HUES64 (cell line): ENCODE results near the gene IL1RAPL1.
"Not testable (repeated sequence)": the region's sequence is repeated elsewhere in the genome, so short reads cannot be mapped to it uniquely, and the experiment has no call there.

ENCODE experiments used
- H3K27ac ChIP-seq: 2 replicates; pipeline ENCODE4 v1.7.0; 2013; ENCODE audit warnings: low read depth, low read length, inconsistent platforms
- H3K27me3 ChIP-seq: 2 replicates; pipeline ENCODE4 v1.6.1; 2013; ENCODE audit warnings: mild to moderate bottlenecking, low read length; ENCODE audit not compliant: insufficient read depth
- H3K36me3 ChIP-seq: 2 replicates; pipeline ENCODE4 v1.6.1; 2013; ENCODE audit warnings: mild to moderate bottlenecking, low read length; ENCODE audit not compliant: insufficient read depth
- H3K4me1 ChIP-seq: 2 replicates; pipeline ENCODE4 v1.6.1; 2013; ENCODE audit warnings: mild to moderate bottlenecking, low read length, moderate library complexity; ENCODE audit not compliant: insufficient read depth
- H3K4me3 ChIP-seq: 2 replicates; pipeline ENCODE4 v1.5.1; 2013; ENCODE audit warnings: mild to moderate bottlenecking, low read length, moderate library complexity
- H3K9ac ChIP-seq: 2 replicates; pipeline ENCODE4 v1.6.1; 2013; ENCODE audit warnings: mild to moderate bottlenecking, low read depth, low read length
- H3K9me3 ChIP-seq: 2 replicates; pipeline ENCODE4 v1.6.1; 2013; ENCODE audit warnings: low read depth, low read length; ENCODE audit not compliant: insufficient read depth
- WGBS: fragments of 150-250, 120-280 bp; methylation state at CpG from one replicate; pipeline ENCODE4 v1.1.7; 2013; ENCODE audit warnings: missing lambda C conversion rate; 5-methylcytosine and 5-hydroxymethylcytosine counted together

IL1RAPL1 gene

DNA sequence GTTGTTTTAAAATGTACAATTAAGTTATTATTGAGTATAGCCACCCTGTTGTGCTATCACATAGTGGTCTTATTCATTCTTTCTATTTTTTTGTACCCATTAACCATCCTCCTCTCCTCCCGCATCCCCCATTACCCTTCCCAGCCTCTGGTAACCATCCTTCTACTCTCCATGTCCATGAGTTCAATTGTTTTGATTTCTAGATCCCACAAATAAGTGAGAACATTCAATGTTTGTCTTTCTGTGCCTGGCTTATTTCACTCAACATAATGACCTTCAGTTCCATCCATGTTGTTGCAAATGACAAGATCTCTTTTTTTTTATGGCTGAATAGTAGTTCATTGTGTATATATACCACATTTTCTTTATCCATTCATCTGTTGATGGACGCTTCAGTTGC lies 179.3 kb downstream of the IL1RAPL1 start:
- H3K9ac ChIP-seq, H3K27me3 ChIP-seq, H3K9me3 ChIP-seq, H3K36me3 ChIP-seq, H3K4me3 ChIP-seq, H3K4me1 ChIP-seq, H3K27ac ChIP-seq: not testable (repeated sequence)
- 95% methylated on average over 1 of the region's 2 CpGs for WGBS

DNA sequence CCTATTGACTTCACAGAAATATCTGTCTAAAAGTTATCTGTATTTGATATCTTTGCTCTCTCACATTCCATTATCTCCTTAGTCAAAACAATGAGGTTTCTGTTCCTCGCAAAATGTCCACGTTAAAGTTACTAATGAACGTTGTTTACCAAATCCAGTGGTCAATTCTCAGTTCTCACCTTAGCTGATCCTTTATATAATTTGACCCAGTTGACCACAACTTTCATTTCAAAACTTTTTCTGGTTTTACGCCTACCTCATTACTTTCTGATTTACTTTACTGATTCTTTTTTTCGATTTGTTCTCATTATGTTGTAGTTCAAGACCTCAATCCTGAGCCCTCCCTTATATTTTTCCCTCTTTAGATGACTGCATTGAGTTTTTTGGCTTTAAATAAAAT lies 186.6 kb downstream of the IL1RAPL1 start:
- no peaks in the 10 kb centered on the region for H3K4me1 ChIP-seq
- no peaks in the 10 kb centered on the region for H3K36me3 ChIP-seq
- H3K27me3 ChIP-seq, result no peaks in the 10 kb centered on the region
- 96% methylated on average over 5 of the region's 5 CpGs for WGBS
- H3K27ac ChIP-seq, result no peak overlapping the region
- H3K4me3 ChIP-seq, result no peak overlapping the region
- H3K9me3 ChIP-seq, result no peaks in the 10 kb centered on the region
- H3K9ac ChIP-seq, result no peak overlapping the region

DNA sequence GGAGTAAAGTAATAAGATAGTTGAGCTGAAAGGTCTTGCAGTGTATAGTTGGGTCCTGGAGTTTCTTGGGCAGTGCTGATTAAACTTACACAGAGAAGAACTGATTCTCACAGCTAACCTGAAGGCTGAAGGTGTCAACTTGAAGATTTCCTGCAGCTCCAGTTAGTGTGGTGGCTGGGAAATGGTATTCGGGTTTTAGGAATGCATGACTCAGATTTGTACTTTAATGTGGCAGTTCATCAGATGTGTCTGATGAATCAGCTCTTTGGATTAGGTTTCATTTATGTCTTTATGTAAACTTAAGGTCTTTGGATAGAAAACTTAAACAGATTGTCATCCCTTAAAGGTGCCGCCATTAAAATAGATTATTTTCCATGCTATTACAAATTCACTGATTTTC lies 200.0 kb downstream of the IL1RAPL1 start:
- H3K36me3 ChIP-seq, result no peaks in the 10 kb centered on the region
- no peak overlapping the region for H3K4me3 ChIP-seq
- no peak overlapping the region for H3K9ac ChIP-seq
- 84% methylated on average over 1 of the region's 2 CpGs for WGBS
- no peak overlapping the region for H3K27ac ChIP-seq
- no peaks in the 10 kb centered on the region for H3K27me3 ChIP-seq
- no peaks in the 10 kb centered on the region for H3K4me1 ChIP-seq
- no peaks in the 10 kb centered on the region for H3K9me3 ChIP-seq

DNA sequence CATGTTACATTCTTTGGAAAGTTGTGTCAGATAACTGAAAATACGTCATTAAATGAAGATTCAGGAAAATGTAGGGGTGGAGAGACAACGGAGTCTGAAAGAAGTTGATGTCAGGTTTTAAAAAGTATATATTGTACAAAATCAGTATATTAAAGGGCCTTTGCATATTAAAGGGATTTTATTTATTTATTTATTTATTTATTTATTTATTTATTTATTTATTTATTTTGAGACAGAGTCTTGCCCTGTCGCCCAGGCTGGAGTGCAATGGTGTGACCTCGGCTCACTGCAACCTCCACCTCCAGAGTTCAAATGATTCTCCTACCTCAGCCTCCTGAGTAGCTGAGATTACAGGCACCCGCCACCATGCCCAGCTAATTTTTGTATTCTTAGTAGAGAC lies 213.4 kb downstream of the IL1RAPL1 start:
- not testable (repeated sequence) for H3K27me3 ChIP-seq, H3K9ac ChIP-seq, H3K27ac ChIP-seq, H3K4me1 ChIP-seq, H3K4me3 ChIP-seq, H3K36me3 ChIP-seq, H3K9me3 ChIP-seq
- over 99% methylated on average over 5 of the region's 5 CpGs for WGBS

DNA sequence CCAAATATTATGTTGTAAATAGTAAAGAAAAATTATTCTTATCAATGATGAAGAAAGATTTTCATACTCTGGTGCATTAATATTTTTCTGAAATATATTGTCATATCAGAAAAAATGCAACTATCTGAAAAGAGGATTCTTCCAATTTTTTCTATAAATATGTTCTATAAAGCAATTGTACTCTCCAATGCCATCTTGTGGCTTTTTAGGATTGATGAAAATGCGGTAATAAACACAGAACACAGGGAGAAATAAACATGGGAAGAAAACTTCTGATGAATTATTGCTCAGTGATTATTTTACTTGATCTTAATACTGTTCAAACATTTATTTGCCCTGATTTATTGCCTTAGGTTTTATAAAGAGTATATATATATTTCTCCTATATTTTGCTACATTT lies 215.4 kb downstream of the IL1RAPL1 start:
- no peak overlapping the region for H3K9ac ChIP-seq
- no peaks in the 10 kb centered on the region for H3K36me3 ChIP-seq
- H3K27me3 ChIP-seq, result no peaks in the 10 kb centered on the region
- H3K4me3 ChIP-seq, result no peak overlapping the region
- no peaks in the 10 kb centered on the region for H3K9me3 ChIP-seq
- WGBS, result no CpG with 5 or more reads among the region's 1 CpG
- H3K4me1 ChIP-seq, result no peaks in the 10 kb centered on the region
- no peak overlapping the region for H3K27ac ChIP-seq

DNA sequence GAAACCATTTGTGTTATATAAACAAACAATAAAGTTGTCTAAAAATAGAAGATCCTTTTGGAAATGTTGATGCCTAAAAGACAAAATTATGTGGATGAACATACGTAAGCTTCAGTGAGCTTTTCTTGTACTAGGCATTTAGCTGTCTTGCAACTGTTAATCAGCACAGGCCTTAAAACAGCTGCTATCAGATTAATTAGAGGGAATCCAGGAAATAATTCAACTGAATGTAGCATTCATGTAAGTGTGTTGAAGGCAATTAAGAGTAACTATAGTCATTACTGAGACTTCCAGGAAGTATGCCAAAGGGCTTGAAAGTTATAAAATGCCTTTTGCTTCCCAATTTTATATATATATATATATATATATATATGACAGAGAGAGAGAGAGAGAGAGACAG lies 248.7 kb downstream of the IL1RAPL1 start:
- Histone ChIP-seq H3K4me3 (no peak overlapping the region), H3K27ac (no peak overlapping the region), H3K9me3 (no peaks in the 10 kb centered on the region), H3K27me3 (no peaks in the 10 kb centered on the region), H3K4me1 (no peaks in the 10 kb centered on the region), H3K9ac (no peak overlapping the region), H3K36me3 (no peaks in the 10 kb centered on the region)
- WGBS, result 88% methylated on average over 1 of the region's 1 CpG

DNA sequence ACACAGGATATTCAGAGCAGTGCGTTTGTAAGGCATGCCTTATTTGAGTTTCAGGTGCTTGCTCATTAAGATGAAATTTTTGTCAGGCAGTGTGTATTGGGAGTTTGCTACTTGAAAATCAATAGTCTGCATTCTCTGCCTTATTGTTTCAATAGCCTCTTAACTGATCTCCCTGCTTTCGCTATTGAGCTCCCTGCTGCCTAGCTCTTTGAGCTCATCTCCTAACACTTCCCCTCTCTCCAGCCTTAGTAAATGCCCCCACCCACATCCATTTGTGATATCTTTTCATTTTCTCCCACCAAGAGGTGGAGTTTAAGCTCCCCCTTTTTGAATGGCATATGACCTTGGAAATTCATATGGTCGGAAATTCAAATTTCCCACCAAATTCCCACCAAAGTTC lies 256.6 kb downstream of the IL1RAPL1 start:
- 25% methylated on average over 3 of the region's 3 CpGs for WGBS
- H3K4me3 ChIP-seq, result no peak overlapping the region
- H3K9me3 ChIP-seq, result no peaks in the 10 kb centered on the region
- H3K36me3 ChIP-seq, result no peaks in the 10 kb centered on the region
- peak overlapping the region; percentile 68; the same call in 1 of the 2 replicates for H3K27ac ChIP-seq
- H3K27me3 ChIP-seq, result no peaks in the 10 kb centered on the region
- no peak overlapping the region for H3K9ac ChIP-seq
- peaks cover 11% of the 10 kb centered on the region for H3K4me1 ChIP-seq

DNA sequence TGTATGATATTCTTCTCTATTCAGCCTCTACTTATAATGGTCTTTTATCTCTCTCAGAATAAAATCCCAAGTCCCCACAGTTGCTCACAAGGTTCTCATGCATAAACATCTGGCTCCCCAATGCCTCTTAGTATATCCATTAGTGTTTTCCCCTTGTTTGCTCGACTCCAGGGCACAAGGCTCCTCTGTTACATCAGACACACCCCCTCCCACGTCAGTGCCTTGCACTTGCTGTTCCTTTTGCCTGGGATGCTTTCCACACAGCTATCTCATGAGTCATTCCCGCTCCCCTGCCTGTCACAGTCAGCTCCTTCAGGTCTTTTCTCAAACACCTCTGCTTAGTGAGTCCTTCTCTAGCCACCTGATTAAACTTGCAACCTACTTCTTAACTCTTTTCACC lies 260.2 kb downstream of the IL1RAPL1 start:
- no peaks in the 10 kb centered on the region for H3K27me3 ChIP-seq
- H3K4me3 ChIP-seq, result no peak overlapping the region
- 60% methylated on average over 3 of the region's 3 CpGs for WGBS

DNA sequence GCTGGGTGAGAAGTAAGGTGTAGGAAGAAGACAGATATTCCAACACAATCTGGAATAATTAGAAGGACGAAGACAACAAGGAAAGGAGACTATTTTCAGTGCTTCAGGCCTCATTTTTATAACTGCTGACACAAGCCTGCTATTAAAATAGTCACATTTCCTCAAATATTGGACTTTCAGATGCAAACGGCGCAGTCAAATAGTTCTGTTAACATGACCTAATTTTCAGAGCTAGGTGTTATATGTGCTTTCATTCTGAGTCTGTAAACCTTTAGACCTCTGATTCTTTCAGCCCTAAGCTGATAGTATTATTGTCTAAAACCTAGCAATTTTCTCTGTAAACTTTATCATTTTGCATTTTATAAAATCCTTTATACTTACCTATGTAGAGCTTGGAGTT lies 261.5 kb downstream of the IL1RAPL1 start:
- no peak overlapping the region for H3K27ac ChIP-seq
- peaks cover 7% of the 10 kb centered on the region; the same call in 1 of the 2 replicates for H3K4me1 ChIP-seq
- H3K4me3 ChIP-seq, result no peak overlapping the region
- H3K27me3 ChIP-seq, result no peaks in the 10 kb centered on the region
- H3K36me3 ChIP-seq, result no peaks in the 10 kb centered on the region
- H3K9ac ChIP-seq, result no peak overlapping the region
- H3K9me3 ChIP-seq, result no peaks in the 10 kb centered on the region
- 100% methylated on average over 3 of the region's 3 CpGs for WGBS

More for the DNA sequence above, 260.2 kb downstream of the IL1RAPL1 start:
- H3K27ac ChIP-seq, result no peak overlapping the region
- no peaks in the 10 kb centered on the region for H3K36me3 ChIP-seq
- H3K9ac ChIP-seq, result no peak overlapping the region
- H3K4me1 ChIP-seq, result peaks cover 17% of the 10 kb centered on the region
- H3K9me3 ChIP-seq, result no peaks in the 10 kb centered on the region

DNA sequence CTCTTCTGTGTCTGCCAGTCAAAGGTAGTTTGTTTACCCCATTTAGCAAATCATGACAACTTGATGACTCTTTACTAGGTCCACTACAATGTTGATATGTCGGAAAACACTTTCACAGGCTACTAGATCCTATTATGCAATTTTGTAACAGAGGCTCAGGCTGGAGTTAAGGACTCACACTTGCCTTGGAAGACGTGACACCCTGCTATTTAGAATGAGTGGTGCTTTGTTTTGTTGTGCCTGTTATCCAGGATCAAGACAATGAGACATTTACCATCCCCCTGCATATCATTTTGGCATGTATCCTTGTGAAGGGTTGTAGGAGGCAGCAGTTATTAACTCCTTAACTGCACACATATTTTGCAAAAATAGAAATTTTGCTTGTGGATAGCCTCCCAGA lies 263.7 kb downstream of the IL1RAPL1 start:
- no peaks in the 10 kb centered on the region for H3K27me3 ChIP-seq
- H3K4me1 ChIP-seq, result peaks cover 7% of the 10 kb centered on the region; the same call in 1 of the 2 replicates
- no peak overlapping the region for H3K27ac ChIP-seq
- WGBS, result 78% methylated on average over 1 of the region's 2 CpGs
- no peak overlapping the region for H3K9ac ChIP-seq
- no peaks in the 10 kb centered on the region for H3K36me3 ChIP-seq
- H3K4me3 ChIP-seq, result no peak overlapping the region
- no peaks in the 10 kb centered on the region for H3K9me3 ChIP-seq

DNA sequence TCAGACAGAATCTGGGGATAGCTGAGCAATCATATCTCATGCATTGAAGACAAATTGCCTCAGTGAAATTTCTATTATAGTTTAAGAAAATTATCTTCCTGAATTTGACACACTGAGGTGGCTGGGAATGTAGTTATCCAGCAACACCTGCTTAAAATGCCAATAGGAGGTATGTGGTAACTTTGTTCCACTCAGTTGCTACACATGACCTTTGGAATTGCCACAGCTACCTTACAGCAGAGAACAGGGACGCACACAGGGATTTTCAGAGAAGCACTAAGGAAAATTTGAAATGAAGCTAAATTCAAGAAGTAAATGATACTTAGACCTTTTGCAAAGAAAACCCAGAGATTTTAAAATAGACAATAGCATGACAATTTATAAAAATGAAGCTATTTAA lies 264.6 kb downstream of the IL1RAPL1 start:
- WGBS, result no CpG with 5 or more reads among the region's 1 CpG
- Histone ChIP-seq H3K9me3 (no peaks in the 10 kb centered on the region), H3K27ac (no peak overlapping the region), H3K4me1 (peaks cover 7% of the 10 kb centered on the region; the same call in 1 of the 2 replicates), H3K9ac (no peak overlapping the region), H3K27me3 (no peaks in the 10 kb centered on the region), H3K36me3 (no peaks in the 10 kb centered on the region), H3K4me3 (no peak overlapping the region)

DNA sequence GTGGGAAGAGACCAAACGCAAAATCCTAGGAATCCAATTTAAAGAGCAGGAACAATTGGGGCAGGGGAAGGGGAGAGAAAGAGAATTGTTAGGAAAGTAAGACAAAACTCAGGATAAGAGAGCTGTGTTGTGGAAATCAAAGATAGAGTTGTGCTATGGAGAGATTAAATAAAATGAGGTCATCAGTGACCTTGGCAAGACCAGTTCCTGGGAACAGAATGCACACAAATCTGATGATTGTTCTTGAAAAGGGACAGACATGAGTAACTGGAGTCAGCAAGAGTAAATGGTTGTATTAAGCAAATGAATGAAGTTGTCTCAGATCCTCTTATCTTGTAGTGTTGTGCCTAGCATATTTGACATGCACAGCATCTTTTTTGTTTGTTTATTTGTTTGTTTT lies 267.4 kb downstream of the IL1RAPL1 start:
- Histone ChIP-seq H3K4me3 (no peak overlapping the region), H3K27ac (no peak overlapping the region), H3K27me3 (no peaks in the 10 kb centered on the region), H3K9ac (no peak overlapping the region), H3K9me3 (no peaks in the 10 kb centered on the region), H3K36me3 (no peaks in the 10 kb centered on the region), H3K4me1 (peaks cover 7% of the 10 kb centered on the region; the same call in 1 of the 2 replicates)
- no CpG with 5 or more reads among the region's 1 CpG for WGBS
